Activated naive CD4-positive, alpha-beta T cell treated with anti-CD3 and anti-CD28 coated beads, Interleukin-2, amount 50 U/mL, for 24 hours (primary cell): ENCODE results near the gene PDE12.

Experiments
- H3K27ac Mint-ChIP-seq: one replicate; pipeline ENCODE4 v1.8.0; 2021; ENCODE audit warnings: mild to moderate bottlenecking, mixed read lengths
- H3K27me3 Mint-ChIP-seq: one replicate; pipeline ENCODE4 v1.8.0; 2021; ENCODE audit warnings: mixed read lengths
- H3K36me3 Mint-ChIP-seq: one replicate; pipeline ENCODE4 v1.8.0; 2021; ENCODE audit warnings: mixed read lengths
- H3K4me1 Mint-ChIP-seq: one replicate; pipeline ENCODE4 v1.8.0; 2021; ENCODE audit warnings: mixed read lengths
- H3K4me3 Mint-ChIP-seq: one replicate; pipeline ENCODE4 v1.8.0; 2021; ENCODE audit warnings: mild to moderate bottlenecking, mixed read lengths
- H3K9me3 Mint-ChIP-seq: one replicate; pipeline ENCODE4 v1.8.0; 2021; ENCODE audit warnings: mixed read lengths

PDE12 gene, protein sequence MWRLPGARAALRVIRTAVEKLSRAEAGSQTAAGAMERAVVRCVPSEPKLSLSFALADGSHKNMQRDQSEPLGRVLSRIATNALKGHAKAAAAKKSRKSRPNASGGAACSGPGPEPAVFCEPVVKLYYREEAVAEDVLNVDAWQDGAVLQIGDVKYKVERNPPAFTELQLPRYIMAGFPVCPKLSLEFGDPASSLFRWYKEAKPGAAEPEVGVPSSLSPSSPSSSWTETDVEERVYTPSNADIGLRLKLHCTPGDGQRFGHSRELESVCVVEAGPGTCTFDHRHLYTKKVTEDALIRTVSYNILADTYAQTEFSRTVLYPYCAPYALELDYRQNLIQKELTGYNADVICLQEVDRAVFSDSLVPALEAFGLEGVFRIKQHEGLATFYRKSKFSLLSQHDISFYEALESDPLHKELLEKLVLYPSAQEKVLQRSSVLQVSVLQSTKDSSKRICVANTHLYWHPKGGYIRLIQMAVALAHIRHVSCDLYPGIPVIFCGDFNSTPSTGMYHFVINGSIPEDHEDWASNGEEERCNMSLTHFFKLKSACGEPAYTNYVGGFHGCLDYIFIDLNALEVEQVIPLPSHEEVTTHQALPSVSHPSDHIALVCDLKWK

GRCh38 chr3:57555738-57556458, at the start of gene PDE12:
Gene PDE12, plus strand, starts transcription at chr3:57556274. Its CDS starts 106 bp downstream, at chr3:57556380.
- Mint-ChIP-seq H3K27ac (peak within 1 kb of the TSS; percentile 100), H3K36me3 (peaks cover 13% of the 10 kb centered on the region), H3K27me3 (no peaks in the 10 kb centered on the region), H3K9me3 (no peaks in the 10 kb centered on the region), H3K4me1 (peaks cover 36% of the 10 kb centered on the region), H3K4me3 (peak within 1 kb of the TSS; percentile 86)

- Mint-ChIP-seq H3K9me3 (no peaks in the 10 kb centered on the region), H3K27me3 (no peaks in the 10 kb centered on the region), H3K4me3 (no peak overlapping the region), H3K27ac (no peak overlapping the region), H3K4me1 (no peaks in the 10 kb centered on the region), H3K36me3 (no peaks in the 10 kb centered on the region)
Measured at GRCh38 chr3:57512166-57512565, 43.9 kb upstream of the PDE12 start.

DNA sequence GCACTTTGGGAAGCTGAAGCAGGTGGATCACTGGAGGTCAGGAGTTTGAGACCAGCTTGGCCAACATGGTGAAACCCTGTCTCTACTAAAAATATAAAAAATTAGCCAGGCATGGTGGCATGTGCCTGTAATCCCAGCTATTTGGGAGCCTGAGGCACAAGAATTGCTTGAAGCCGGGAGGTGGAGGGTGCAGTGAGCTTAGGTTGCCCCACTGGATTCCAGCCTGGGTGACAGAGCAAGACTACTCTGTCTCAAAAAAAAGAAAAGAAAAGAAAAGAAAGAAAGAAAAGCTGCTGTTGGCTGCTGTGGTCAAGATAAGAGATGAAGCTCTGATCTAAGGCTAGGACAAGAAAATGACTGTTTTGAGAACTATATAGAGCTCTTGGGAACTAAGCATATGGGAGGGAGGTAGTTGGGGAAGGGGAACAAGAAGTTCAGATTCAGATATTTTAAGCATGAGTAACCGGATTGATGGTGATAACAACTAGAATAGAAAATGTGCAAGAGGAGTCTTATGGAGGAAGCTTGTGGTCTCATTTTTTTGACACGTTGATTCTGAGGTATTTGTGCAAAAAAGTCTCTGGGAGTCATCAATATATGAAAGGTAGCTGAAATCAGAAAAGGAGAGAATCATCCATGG, 37.7 kb upstream of the PDE12 start:
- Mint-ChIP-seq H3K4me1 (peaks cover 5% of the 10 kb centered on the region), H3K36me3 (no peaks in the 10 kb centered on the region), H3K4me3 (no peak overlapping the region), H3K9me3 (no peaks in the 10 kb centered on the region), H3K27me3 (no peaks in the 10 kb centered on the region), H3K27ac (no peak overlapping the region)

- Mint-ChIP-seq H3K27me3 (no peaks in the 10 kb centered on the region), H3K4me1 (no peaks in the 10 kb centered on the region), H3K27ac (no peak overlapping the region), H3K4me3 (no peak overlapping the region), H3K36me3 (peaks cover 2% of the 10 kb centered on the region), H3K9me3 (no peaks in the 10 kb centered on the region)
Measured at GRCh38 chr3:57530071-57530608, 25.9 kb upstream of the PDE12 start.

- H3K4me1 Mint-ChIP-seq, result no peaks in the 10 kb centered on the region
- H3K36me3 Mint-ChIP-seq, result no peaks in the 10 kb centered on the region
- H3K27ac Mint-ChIP-seq, result no peak overlapping the region
- H3K9me3 Mint-ChIP-seq, result no peaks in the 10 kb centered on the region
- no peak overlapping the region for H3K4me3 Mint-ChIP-seq
- H3K27me3 Mint-ChIP-seq, result no peaks in the 10 kb centered on the region
Measured at GRCh38 chr3:57538465-57538864, 17.6 kb upstream of the PDE12 start.

DNA sequence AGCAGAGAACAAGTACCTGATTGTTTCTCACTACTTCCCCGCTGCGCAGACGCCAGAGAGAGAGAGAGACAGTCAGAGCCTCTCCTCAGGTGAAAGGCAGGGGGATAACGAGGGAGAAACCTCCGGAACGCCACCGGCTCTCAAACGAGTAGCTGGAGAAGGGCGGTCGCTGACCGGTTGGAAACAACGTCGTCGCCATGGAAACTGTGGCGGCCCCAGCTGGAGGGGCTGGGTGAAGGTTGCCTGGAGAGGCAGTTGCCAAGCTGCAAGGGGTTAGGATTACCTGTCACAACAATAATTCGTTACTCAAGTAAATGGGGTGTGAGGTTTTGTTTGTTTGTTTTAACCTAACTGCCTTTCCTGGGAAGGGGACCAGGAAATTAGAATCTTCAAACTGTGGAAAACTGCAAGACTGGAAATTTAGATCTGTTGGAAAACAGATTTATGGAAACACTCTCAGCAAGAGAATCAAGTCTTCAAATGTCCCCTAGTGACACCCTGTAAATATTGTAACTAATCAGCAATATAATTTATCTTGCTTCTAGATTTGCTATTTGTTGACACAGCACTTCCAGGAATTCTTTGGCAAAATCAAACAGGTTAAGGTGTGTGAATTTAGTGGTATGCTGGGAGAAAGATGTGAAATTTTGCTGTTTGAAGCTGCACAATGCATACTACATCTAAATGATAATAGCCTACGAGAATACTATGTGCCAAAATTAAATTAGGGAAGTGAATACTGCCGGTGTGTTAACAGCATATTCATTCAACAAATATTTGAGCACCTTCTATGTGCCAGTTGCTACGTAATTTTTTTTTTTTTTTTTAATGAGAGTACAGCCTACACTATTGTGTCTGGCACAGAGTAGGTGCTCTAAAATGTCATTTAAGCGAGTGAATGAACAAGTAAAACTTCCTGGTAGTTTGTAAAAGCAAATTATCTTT, 11.6 kb upstream of the PDE12 start, which contains the start of gene DNAH12:
TSS of gene DNAH12 (minus strand) at position 164 of the 945 bp plus-strand sequence. CDS start 1,474 bp downstream, outside the sequence.
- Mint-ChIP-seq H3K27me3 (peaks cover 3% of the 10 kb centered on the region), H3K4me3 (no peak within 1 kb of the TSS), H3K9me3 (no peaks in the 10 kb centered on the region), H3K4me1 (peaks cover 10% of the 10 kb centered on the region), H3K36me3 (peaks cover 1% of the 10 kb centered on the region), H3K27ac (no peak within 1 kb of the TSS)

- Mint-ChIP-seq H3K27ac (no peak overlapping the region), H3K27me3 (peaks cover 3% of the 10 kb centered on the region), H3K4me1 (peaks cover 10% of the 10 kb centered on the region), H3K36me3 (peaks cover 1% of the 10 kb centered on the region), H3K9me3 (no peaks in the 10 kb centered on the region), H3K4me3 (no peak overlapping the region)
Measured at GRCh38 chr3:57545636-57546268, 10.3 kb upstream of the PDE12 start.

GRCh38 chr3:57546616-57547015, 9.5 kb upstream of the PDE12 start:
- no peaks in the 10 kb centered on the region for H3K9me3 Mint-ChIP-seq
- H3K4me3 Mint-ChIP-seq, result no peak overlapping the region
- no peak overlapping the region for H3K27ac Mint-ChIP-seq
- H3K27me3 Mint-ChIP-seq, result peaks cover 3% of the 10 kb centered on the region
- peaks cover 1% of the 10 kb centered on the region for H3K36me3 Mint-ChIP-seq
- peaks cover 10% of the 10 kb centered on the region for H3K4me1 Mint-ChIP-seq

DNA sequence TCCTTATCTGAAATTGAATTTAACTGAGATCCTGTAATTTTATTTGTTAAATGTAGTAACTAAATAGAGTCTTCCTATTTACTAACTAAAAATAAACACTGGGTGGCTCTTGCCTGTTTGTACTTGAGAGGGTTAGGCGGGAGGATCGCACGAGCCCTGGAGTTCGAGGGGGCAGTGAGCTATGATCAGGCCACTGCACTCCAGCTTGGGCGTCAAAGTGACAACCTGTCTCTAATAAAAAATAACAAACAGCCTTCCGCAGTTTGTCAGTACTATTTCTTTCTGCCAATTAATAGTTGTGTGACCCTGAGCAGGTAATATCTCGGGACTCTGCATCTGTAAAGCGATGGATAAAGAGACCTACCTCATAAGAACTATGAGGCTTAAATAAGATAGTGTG, 768 bp upstream of the PDE12 start:
- no peaks in the 10 kb centered on the region for H3K27me3 Mint-ChIP-seq
- H3K4me1 Mint-ChIP-seq, result peaks cover 30% of the 10 kb centered on the region
- peaks cover 13% of the 10 kb centered on the region for H3K36me3 Mint-ChIP-seq
- peak overlapping the region; percentile 86 for H3K4me3 Mint-ChIP-seq
- peak overlapping the region; percentile 100 for H3K27ac Mint-ChIP-seq
- H3K9me3 Mint-ChIP-seq, result no peaks in the 10 kb centered on the region

DNA sequence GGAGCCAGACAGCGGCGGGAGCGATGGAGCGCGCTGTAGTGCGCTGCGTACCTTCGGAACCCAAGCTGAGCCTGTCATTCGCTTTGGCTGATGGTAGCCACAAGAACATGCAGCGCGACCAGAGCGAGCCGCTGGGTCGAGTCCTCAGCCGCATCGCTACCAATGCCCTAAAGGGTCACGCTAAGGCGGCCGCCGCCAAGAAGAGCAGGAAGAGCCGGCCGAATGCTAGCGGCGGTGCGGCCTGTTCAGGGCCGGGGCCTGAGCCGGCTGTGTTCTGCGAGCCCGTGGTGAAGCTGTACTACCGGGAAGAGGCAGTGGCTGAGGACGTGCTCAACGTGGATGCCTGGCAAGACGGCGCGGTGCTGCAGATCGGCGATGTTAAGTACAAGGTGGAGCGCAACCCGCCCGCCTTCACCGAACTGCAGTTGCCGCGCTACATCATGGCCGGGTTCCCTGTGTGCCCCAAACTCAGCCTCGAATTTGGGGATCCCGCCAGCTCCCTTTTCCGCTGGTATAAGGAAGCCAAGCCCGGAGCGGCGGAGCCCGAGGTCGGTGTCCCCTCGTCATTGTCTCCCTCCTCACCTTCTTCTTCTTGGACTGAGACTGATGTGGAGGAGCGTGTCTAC, 498 bp downstream of the PDE12 start:
- H3K9me3 Mint-ChIP-seq, result no peaks in the 10 kb centered on the region
- H3K27ac Mint-ChIP-seq, result peak overlapping the region; percentile 100
- peaks cover 15% of the 10 kb centered on the region for H3K36me3 Mint-ChIP-seq
- H3K27me3 Mint-ChIP-seq, result no peaks in the 10 kb centered on the region
- H3K4me3 Mint-ChIP-seq, result peak overlapping the region; percentile 86
- peaks cover 42% of the 10 kb centered on the region for H3K4me1 Mint-ChIP-seq

DNA sequence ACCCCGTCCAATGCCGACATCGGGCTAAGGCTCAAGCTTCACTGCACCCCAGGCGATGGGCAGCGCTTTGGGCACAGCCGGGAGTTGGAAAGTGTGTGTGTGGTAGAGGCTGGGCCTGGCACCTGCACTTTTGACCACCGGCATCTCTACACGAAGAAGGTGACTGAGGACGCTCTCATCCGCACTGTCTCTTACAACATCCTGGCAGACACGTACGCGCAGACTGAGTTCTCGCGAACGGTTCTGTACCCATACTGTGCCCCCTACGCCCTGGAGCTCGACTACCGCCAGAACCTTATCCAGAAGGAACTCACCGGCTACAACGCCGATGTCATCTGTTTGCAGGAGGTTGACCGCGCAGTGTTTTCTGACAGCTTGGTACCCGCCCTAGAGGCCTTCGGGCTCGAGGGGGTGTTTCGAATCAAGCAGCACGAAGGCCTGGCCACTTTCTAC, 1.0 kb downstream of the PDE12 start:
- Mint-ChIP-seq H3K4me3 (peak overlapping the region; percentile 86), H3K9me3 (no peaks in the 10 kb centered on the region), H3K27me3 (no peaks in the 10 kb centered on the region), H3K4me1 (peaks cover 43% of the 10 kb centered on the region), H3K36me3 (peaks cover 15% of the 10 kb centered on the region), H3K27ac (peak overlapping the region; percentile 100)

- Mint-ChIP-seq H3K27me3 (no peaks in the 10 kb centered on the region), H3K9me3 (no peaks in the 10 kb centered on the region), H3K4me1 (peaks cover 55% of the 10 kb centered on the region), H3K4me3 (peak overlapping the region; percentile 86), H3K27ac (peak overlapping the region; percentile 41), H3K36me3 (peaks cover 19% of the 10 kb centered on the region)
Measured at GRCh38 chr3:57559526-57559925, 3.5 kb downstream of the PDE12 start.

DNA sequence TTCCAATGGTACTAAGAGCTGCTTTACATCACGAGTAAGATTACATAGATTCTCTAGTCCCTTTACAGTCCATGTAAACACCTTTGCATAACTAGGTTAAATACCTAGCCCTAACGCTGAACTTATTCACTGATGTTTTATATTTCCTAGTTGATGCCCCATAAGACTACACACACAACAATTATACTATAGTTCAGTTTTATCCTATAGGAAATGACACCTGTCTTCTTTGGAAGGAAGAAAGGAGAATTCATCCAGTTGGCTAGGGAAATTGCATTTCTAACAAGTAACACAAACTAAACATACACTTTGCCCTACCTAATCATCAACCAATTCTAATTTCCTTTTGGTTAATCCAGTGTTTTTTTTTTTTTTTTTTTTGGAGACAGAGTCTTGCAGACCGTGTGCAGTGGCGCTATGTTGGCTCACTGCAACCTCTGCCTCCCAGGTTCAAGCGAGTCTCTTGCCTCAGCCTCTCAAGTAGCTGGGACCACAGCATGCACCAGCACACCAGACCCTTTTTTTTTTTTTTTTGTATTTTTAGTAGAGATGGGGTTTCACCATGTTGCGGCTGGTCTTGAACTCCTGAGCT, 13.9 kb downstream of the PDE12 start:
- Mint-ChIP-seq H3K9me3 (no peaks in the 10 kb centered on the region), H3K27ac (no peak overlapping the region), H3K4me1 (peaks cover 13% of the 10 kb centered on the region), H3K27me3 (no peaks in the 10 kb centered on the region), H3K4me3 (no peak overlapping the region), H3K36me3 (peaks cover 3% of the 10 kb centered on the region)
